ENCODE measurements around the gene MGAT3. TPM values are rescaled to one million over a fixed set of nuclear protein-coding genes. Genes with fewer than 3 reads are reported as not detected.
A peak's percentile ranks its signal among the peaks of the same experiment; 100 is the strongest.

The MGAT3 gene
- total RNA-seq, 1 donor = not detected

DNA sequence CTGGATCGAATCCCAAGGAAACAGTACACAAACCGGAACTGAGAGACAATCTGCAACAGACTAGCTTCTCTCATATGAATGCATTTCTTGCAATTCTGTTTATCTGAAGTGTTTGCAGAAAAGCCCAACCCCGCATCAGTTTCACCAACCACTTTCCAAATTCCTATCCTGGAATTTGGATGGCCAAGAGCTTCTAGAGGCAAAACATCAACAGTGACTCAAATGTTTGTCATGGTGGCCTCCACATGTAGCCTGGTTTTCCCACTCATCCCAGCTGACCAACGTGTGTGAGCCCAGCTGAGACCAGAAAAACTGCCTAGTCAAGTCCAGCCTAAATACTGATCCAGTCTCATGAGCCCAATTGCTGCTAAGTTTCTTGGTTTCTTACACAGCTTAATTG lies 36.9 kb downstream of the MGAT3 start:
- TF ChIP-seq CTCF (IDR thresholded peaks at IDR 0.05; ENCODE audit: extremely low read depth, low read depth, low read length) = no peak
- H3K36me3 ChIP-seq (ENCODE audit: insufficient read depth, low read length) = no peaks in the 10 kb centered on the region
- peak overlapping the region; percentile 12 for H2AFZ ChIP-seq (ENCODE audit: low read length)
- H3K27ac ChIP-seq (ENCODE audit: low read depth, low read length) = peak overlapping the region; percentile 67
- no peaks in the 10 kb centered on the region for H3K9me3 ChIP-seq (ENCODE audit: low read depth, low read length)
- no peaks in the 10 kb centered on the region for H3K79me2 ChIP-seq (ENCODE audit: insufficient read depth, low read length)
- H3K4me3 ChIP-seq (ENCODE audit: insufficient read depth, low read length) = no peak overlapping the region
- no peaks in the 10 kb centered on the region for H3K27me3 ChIP-seq (ENCODE audit: insufficient read depth, low read length)
- H3K4me2 ChIP-seq (ENCODE audit: insufficient read depth, low read length) = peak overlapping the region; percentile 51
- H4K20me1 ChIP-seq (ENCODE audit: insufficient read depth, low read length) = no peaks in the 10 kb centered on the region
- peak; percentile 98 for DNase-seq (ENCODE audit: insufficient read length, low spot score, missing footprints)
- H3K4me1 ChIP-seq (ENCODE audit: insufficient read depth, low read length) = peaks cover 16% of the 10 kb centered on the region

DNA sequence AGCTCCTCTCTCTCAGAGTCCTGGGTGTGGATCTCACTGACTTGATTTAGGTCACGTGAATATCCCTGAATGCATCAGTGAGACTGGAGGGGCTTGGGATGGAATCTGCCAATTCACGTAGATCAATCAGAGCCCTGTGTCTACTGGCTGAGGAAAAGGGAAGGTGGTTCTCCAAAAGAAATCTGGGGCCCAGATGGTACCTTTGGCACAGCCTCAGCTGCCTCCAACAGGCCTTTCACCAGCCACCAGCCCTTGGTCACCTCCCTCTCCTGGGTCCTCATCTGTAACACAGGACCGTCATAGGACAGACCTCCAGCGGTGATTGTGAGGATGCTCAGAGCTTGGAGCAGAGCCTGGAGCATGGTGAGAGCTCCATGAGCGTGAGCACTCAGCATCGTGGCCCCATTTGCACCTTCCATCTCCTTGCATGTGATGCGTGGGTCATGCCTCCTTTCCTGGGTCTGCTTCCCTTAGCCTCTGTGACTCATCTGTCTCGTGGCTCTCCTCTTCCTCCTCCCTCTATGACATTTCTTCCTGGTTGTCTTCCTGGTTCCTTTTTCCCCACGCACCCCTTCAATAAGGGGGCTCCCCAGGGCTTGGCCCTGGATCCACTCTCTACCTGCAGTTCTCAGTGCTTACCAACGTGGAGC lies 37.8 kb downstream of the MGAT3 start:
- peak; percentile 73 for DNase-seq (ENCODE audit: insufficient read length, low spot score, missing footprints)
- peak overlapping the region; percentile 12 for H2AFZ ChIP-seq (ENCODE audit: low read length)
- peak overlapping the region; percentile 67 for H3K27ac ChIP-seq (ENCODE audit: low read depth, low read length)
- H3K27me3 ChIP-seq (ENCODE audit: insufficient read depth, low read length) = no peaks in the 10 kb centered on the region
- H3K4me1 ChIP-seq (ENCODE audit: insufficient read depth, low read length) = peaks cover 16% of the 10 kb centered on the region
- no peaks in the 10 kb centered on the region for H3K36me3 ChIP-seq (ENCODE audit: insufficient read depth, low read length)
- H4K20me1 ChIP-seq (ENCODE audit: insufficient read depth, low read length) = no peaks in the 10 kb centered on the region
- H3K4me2 ChIP-seq (ENCODE audit: insufficient read depth, low read length) = peak overlapping the region; percentile 51
- H3K79me2 ChIP-seq (ENCODE audit: insufficient read depth, low read length) = no peaks in the 10 kb centered on the region
- H3K4me3 ChIP-seq (ENCODE audit: insufficient read depth, low read length) = no peak overlapping the region
- TF ChIP-seq CTCF (IDR thresholded peaks at IDR 0.05; ENCODE audit: extremely low read depth, low read depth, low read length) = no peak
- H3K9me3 ChIP-seq (ENCODE audit: low read depth, low read length) = no peaks in the 10 kb centered on the region

DNA sequence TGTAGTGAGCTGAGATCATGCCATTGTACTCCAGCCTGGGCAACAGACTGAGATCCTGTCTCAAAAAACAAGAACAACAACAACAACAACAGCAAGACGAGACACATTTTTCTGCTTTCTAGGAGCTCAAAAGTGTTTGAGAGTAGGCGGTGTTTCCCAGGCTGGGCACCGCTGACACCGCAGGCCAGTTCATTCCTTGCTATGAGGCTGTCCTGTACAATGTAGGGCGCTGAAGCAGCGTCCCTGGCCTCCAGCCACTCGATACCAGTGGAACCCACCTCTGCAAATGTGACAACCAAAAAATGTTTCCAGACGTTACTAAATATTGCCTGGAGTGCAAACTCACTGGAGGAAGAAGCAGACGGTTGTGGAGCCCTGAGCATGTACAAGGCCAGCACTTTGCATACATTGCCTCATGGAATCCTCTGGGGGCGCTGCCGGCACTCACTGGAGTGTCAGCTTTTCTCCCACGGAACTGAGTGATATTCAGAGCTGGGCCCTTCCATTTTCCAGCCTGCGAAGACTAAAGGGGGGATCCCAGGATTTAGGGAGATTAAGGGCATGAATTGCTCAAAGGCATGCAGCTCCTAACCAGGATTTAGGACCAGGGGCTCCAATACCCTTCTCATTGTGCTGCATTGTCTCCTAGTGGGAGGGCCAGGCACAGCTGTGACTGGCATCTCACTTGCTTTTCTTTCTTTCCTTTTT lies 39.5 kb downstream of the MGAT3 start:
- H3K4me3 ChIP-seq (ENCODE audit: insufficient read depth, low read length) = no peak overlapping the region
- no peak overlapping the region for H3K27ac ChIP-seq (ENCODE audit: low read depth, low read length)
- no peaks in the 10 kb centered on the region for H3K79me2 ChIP-seq (ENCODE audit: insufficient read depth, low read length)
- TF ChIP-seq CTCF (IDR thresholded peaks at IDR 0.05; ENCODE audit: extremely low read depth, low read depth, low read length) = peak; percentile 80
- H3K4me2 ChIP-seq (ENCODE audit: insufficient read depth, low read length) = no peak overlapping the region
- H4K20me1 ChIP-seq (ENCODE audit: insufficient read depth, low read length) = no peaks in the 10 kb centered on the region
- H2AFZ ChIP-seq (ENCODE audit: low read length) = peak overlapping the region; percentile 81
- H3K27me3 ChIP-seq (ENCODE audit: insufficient read depth, low read length) = no peaks in the 10 kb centered on the region
- H3K9me3 ChIP-seq (ENCODE audit: low read depth, low read length) = no peaks in the 10 kb centered on the region
- peaks cover 24% of the 10 kb centered on the region for H3K4me1 ChIP-seq (ENCODE audit: insufficient read depth, low read length)
- H3K36me3 ChIP-seq (ENCODE audit: insufficient read depth, low read length) = no peaks in the 10 kb centered on the region
- peak; percentile 88 for DNase-seq (ENCODE audit: insufficient read length, low spot score, missing footprints)

GRCh38 chr22:39497429-39497828 lies 40.6 kb downstream of the MGAT3 start:
- no peak overlapping the region for H3K27ac ChIP-seq (ENCODE audit: low read depth, low read length)
- no peak overlapping the region for H3K4me3 ChIP-seq (ENCODE audit: insufficient read depth, low read length)
- H3K9me3 ChIP-seq (ENCODE audit: low read depth, low read length) = no peaks in the 10 kb centered on the region
- peak; percentile 9 for DNase-seq (ENCODE audit: insufficient read length, low spot score, missing footprints)
- H3K4me1 ChIP-seq (ENCODE audit: insufficient read depth, low read length) = peaks cover 31% of the 10 kb centered on the region
- peaks cover 3% of the 10 kb centered on the region for H3K79me2 ChIP-seq (ENCODE audit: insufficient read depth, low read length)
- no peak overlapping the region for H3K4me2 ChIP-seq (ENCODE audit: insufficient read depth, low read length)
- H3K27me3 ChIP-seq (ENCODE audit: insufficient read depth, low read length) = no peaks in the 10 kb centered on the region
- no peaks in the 10 kb centered on the region for H3K36me3 ChIP-seq (ENCODE audit: insufficient read depth, low read length)
- TF ChIP-seq CTCF (IDR thresholded peaks at IDR 0.05; ENCODE audit: extremely low read depth, low read depth, low read length) = no peak
- no peak overlapping the region for H2AFZ ChIP-seq (ENCODE audit: low read length)
- H4K20me1 ChIP-seq (ENCODE audit: insufficient read depth, low read length) = no peaks in the 10 kb centered on the region

Data from osteoblast (primary cell).